Activated B cell treated with CpG ODN at 0.5 μM for 24 hours (primary cell): ENCODE measurements around the gene NPR3. TPM values are rescaled to one million over a fixed set of nuclear protein-coding genes. Genes with fewer than 3 reads are reported as not detected.

Source experiments
- ATAC-seq: fragments of 200-7000 bp; cut with Tn5 transposase; one replicate; pipeline ENCODE4 v1.10.0; 2021; ENCODE audit warnings: low read depth, mild to moderate bottlenecking, moderate library complexity
- CTCF ChIA-PET: fragments of 350-600 bp; sonication (Branson Sonifier 250); formaldehyde crosslinking; loops from one replicate; lab custom pipeline; 2021; ENCODE audit warnings: antibody characterized with exemption; lab: Charles Lee
- POLR2A ChIA-PET: fragments of 350-600 bp; sonication (Branson Sonifier 250); formaldehyde crosslinking; loops from one replicate; lab custom pipeline; 2021; ENCODE audit warnings: antibody characterized with exemption; lab: Charles Lee
- DNase-seq: peaks from one replicate; pipeline ENCODE4 v3.0.0; 2022
- H3K27ac Mint-ChIP-seq: one replicate; pipeline ENCODE4 v1.8.0; 2020; ENCODE audit warnings: mixed read lengths
- H3K27me3 Mint-ChIP-seq: one replicate; pipeline ENCODE4 v1.8.0; 2021; ENCODE audit warnings: mixed read lengths
- H3K36me3 Mint-ChIP-seq: one replicate; pipeline ENCODE4 v1.8.0; 2021; ENCODE audit warnings: low read depth, mixed read lengths
- H3K4me1 Mint-ChIP-seq: one replicate; pipeline ENCODE4 v1.8.0; 2021; ENCODE audit warnings: mixed read lengths
- H3K4me3 Mint-ChIP-seq: one replicate; pipeline ENCODE4 v1.8.0; 2020; ENCODE audit warnings: mild to moderate bottlenecking, mixed read lengths
- H3K9me3 Mint-ChIP-seq: one replicate; pipeline ENCODE4 v1.8.0; 2020; ENCODE audit warnings: mixed read lengths
- intact Hi-C: fragments of 100-400 bp; cut with micrococcal nuclease; formaldehyde crosslinking; loops from one replicate; pipeline ENCODE4 v1.15.1; 2024
- total RNA-seq: library from RNA; stranded (reverse); gene quantifications from 2 replicates; pipeline ENCODE4 v1.2.3, GENCODE V29; 2022
- TF ChIP-seq, protein P1 (sequence below): fragments of 200-600 bp; IDR thresholded peaks from one replicate; pipeline ENCODE4 v1.8.0; 2022; ENCODE audit warnings: antibody characterized with exemption, mild to moderate bottlenecking

Gene NPR3
- total RNA-seq, 1 donor from 2014 or later = not detected

DNA sequence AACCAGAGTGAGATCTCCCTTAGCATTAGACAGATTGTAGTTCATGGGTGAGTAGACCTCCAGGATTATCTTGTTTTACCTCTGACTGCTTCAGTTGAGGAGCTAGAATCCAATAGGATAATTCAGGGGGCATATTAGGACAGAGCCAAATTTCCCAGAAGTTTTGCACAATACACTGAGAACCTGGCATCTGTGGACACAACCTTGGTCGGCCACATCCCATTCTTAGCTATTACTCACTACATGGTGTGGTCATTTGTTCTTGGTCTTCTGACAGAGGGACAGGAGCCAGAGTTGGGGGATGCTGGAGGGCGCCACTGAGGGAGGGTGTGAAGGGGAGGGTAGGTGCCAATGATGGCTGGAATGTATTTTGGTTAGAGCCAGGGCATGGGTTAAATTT lies 66.6 kb downstream of the NPR3 start:
- Mint-ChIP-seq H3K27me3 (no peaks in the 10 kb centered on the region), H3K36me3 (no peaks in the 10 kb centered on the region), H3K9me3 (peaks cover 2% of the 10 kb centered on the region), H3K4me3 (no peak overlapping the region), H3K27ac (no peak overlapping the region), H3K4me1 (no peaks in the 10 kb centered on the region)
- ChIA-PET CTCF (no interaction called here), POLR2A (no interaction called here)
- TF ChIP-seq, protein P1, sequence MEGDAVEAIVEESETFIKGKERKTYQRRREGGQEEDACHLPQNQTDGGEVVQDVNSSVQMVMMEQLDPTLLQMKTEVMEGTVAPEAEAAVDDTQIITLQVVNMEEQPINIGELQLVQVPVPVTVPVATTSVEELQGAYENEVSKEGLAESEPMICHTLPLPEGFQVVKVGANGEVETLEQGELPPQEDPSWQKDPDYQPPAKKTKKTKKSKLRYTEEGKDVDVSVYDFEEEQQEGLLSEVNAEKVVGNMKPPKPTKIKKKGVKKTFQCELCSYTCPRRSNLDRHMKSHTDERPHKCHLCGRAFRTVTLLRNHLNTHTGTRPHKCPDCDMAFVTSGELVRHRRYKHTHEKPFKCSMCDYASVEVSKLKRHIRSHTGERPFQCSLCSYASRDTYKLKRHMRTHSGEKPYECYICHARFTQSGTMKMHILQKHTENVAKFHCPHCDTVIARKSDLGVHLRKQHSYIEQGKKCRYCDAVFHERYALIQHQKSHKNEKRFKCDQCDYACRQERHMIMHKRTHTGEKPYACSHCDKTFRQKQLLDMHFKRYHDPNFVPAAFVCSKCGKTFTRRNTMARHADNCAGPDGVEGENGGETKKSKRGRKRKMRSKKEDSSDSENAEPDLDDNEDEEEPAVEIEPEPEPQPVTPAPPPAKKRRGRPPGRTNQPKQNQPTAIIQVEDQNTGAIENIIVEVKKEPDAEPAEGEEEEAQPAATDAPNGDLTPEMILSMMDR = no peak
- intact Hi-C loops = no loop called here
- ATAC-seq = no peak
- no peak for DNase-seq

DNA sequence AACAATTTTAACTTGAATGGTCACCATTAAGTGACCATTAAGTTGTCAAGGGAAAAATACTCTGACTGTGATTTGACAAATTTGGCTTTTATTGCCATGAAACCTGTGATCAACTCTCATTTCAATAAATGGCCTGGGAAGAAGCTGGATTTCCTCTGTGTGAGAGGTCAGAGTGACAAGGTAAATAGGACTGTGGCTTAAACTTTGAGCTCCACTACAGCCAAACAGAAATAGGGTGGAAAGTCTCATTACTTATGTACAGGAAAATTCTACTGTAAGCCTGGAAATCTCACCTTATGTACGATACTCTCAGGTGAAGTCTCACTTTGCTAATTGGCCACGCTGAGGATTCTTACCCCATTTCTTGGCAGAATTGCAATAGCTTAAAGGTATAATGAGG lies 67.3 kb downstream of the NPR3 start:
- Mint-ChIP-seq H3K27ac (no peak overlapping the region), H3K4me1 (no peaks in the 10 kb centered on the region), H3K27me3 (no peaks in the 10 kb centered on the region), H3K4me3 (no peak overlapping the region), H3K9me3 (peaks cover 2% of the 10 kb centered on the region), H3K36me3 (no peaks in the 10 kb centered on the region)
- ATAC-seq (no peak), DNase-seq (no peak)
- TF ChIP-seq, protein P1 = no peak
- ChIA-PET POLR2A (no interaction called here), CTCF (no interaction called here)
- intact Hi-C loops = no loop called here

DNA sequence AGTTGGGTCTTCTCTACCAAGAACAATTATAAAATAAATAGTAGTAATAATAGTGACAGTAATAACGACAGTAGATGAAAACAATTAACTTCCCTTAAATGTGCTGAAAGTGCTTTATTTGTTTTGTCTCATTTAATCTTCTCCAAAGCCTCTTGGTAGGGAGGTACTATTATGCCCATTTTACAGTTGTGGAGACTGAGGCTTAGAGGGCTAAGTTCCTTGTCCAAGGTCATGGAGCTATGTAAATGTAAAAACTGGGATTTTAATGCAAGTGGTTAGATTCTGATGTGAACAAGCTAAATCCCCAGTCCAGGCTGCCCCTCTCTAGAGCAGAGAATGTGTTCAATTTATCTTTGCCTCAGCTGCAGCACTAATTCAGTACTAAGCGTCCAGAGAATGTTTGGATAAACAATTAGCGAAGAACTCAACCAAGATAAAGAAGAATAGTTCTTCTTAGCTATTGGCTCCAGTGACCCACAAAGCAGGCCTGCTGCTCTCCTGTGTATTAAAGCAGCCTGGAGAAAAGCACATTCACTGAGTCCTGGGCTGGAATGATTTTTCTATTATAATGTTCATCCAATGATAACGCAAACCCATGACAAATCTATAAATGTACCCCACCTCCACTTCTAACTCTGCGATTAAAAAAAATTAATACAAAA lies 68.8 kb downstream of the NPR3 start:
- CTCF ChIA-PET = no interaction called here
- Mint-ChIP-seq H3K9me3 (peaks cover 2% of the 10 kb centered on the region), H3K27me3 (peaks cover 1% of the 10 kb centered on the region), H3K4me1 (no peaks in the 10 kb centered on the region), H3K27ac (no peak overlapping the region), H3K4me3 (no peak overlapping the region), H3K36me3 (no peaks in the 10 kb centered on the region)
- TF ChIP-seq, protein P1 = no peak
- DNase-seq (no peak), ATAC-seq (no peak)
- intact Hi-C loops = no loop called here
- POLR2A ChIA-PET = no interaction called here

DNA sequence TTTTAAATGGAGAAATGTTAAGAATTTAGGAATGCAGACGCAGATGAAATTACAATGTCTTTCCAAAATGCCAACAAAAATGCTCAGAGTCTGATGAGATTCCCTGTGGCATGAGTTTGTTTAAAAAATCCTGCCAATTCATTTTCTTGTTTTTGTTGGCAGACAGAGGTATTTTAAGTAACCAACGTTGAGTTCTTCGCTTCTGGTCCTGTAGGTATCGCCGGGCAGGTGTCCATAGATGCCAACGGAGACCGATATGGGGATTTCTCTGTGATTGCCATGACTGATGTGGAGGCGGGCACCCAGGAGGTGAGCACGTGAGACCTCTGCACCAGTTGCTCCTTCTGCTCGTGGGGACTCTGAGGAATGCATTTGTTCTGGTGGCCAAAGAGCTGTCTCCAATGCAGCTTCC lies 69.4 kb downstream of the NPR3 start:
- ATAC-seq = no peak
- DNase-seq = no peak
- H3K9me3 Mint-ChIP-seq = peaks cover 2% of the 10 kb centered on the region
- H3K27ac Mint-ChIP-seq = no peak overlapping the region
- TF ChIP-seq, protein P1 = no peak
- H3K4me1 Mint-ChIP-seq = no peaks in the 10 kb centered on the region
- intact Hi-C loops = no loop called here
- ChIA-PET POLR2A (no interaction called here), CTCF (no interaction called here)
- no peaks in the 10 kb centered on the region for H3K36me3 Mint-ChIP-seq
- H3K4me3 Mint-ChIP-seq = no peak overlapping the region
- H3K27me3 Mint-ChIP-seq = peaks cover 1% of the 10 kb centered on the region

DNA sequence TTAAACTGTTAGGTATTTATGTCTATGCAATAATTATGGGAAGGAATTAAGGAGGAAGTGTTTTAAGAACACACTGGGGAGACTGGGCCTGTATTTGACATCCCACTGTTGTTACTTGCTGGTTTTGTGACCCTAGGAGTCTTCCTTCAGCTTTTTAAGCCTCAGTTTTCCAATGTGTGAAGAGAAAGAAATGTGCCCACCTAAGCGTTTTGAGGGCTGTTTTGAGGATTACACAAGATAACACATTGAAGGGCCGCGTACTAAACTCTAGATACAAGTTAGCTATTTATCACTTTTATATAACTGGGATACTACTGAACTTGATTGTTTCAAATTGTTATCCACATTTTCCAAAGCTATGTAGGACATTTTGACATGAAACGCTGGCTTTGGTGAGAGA lies 72.5 kb downstream of the NPR3 start:
- ChIA-PET CTCF (no interaction called here), POLR2A (no interaction called here)
- intact Hi-C loops = no loop called here
- TF ChIP-seq, protein P1 = no peak
- Mint-ChIP-seq H3K4me3 (no peak overlapping the region), H3K27me3 (peaks cover 3% of the 10 kb centered on the region), H3K27ac (no peak overlapping the region), H3K36me3 (no peaks in the 10 kb centered on the region), H3K4me1 (no peaks in the 10 kb centered on the region), H3K9me3 (no peaks in the 10 kb centered on the region)
- DNase-seq (no peak), ATAC-seq (no peak)
